Activated CD8-positive, alpha-beta memory T cell treated with anti-CD3 and anti-CD28 coated beads, Interleukin-2, amount 50 U/mL, for 1 hour (primary cell): ENCODE data around the gene NPVF.

Experiments used
- DNase-seq: peaks from one replicate; pipeline ENCODE4 v3.0.0-alpha.2; 2020; ENCODE audit errors: extremely low read depth

The NPVF gene

GRCh38 chr7:25234336-25234735 lies 6.0 kb upstream of the NPVF start:
- DNase-seq: no peak

DNA sequence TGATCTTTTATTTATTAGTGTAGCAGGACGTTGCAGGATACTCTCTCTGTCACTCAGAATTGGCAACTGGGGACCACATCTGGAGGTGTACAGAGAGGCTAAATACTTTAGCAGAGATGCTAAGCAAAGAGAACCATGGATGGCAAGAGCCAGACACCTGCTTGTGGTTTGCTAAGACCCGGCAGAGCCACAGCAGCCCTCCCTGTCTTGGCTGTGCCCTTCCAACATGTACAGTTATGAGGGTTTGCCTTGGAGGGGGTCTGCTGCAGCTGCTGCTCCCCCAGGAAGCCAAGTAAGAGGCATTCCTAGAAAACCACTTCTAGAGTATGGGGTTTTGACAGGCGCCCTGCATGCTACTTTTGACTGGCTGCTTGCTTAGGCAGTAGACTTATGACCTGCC lies 5.1 kb downstream of the NPVF start:
- DNase-seq: no peak

DNA sequence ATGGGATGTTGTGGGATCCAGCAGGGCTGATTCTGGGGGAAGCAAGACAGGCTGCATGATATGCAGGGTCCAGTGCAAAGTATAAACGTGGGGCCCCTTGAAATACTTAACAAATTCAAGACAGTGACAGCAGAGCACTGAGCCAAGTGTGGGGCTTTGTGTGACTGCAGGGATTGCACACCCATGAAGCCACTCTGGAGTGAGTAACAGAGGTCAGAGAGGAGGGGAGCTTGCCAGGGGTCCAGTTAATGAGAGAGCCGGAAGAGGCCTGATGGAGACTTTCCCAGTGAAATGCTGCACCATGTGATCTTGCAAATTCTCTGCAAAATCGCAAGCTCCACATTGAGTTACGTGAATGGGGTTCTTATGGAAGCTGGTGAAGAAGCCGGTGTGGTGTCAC lies 5.6 kb downstream of the NPVF start:
- no peak for DNase-seq

DNA sequence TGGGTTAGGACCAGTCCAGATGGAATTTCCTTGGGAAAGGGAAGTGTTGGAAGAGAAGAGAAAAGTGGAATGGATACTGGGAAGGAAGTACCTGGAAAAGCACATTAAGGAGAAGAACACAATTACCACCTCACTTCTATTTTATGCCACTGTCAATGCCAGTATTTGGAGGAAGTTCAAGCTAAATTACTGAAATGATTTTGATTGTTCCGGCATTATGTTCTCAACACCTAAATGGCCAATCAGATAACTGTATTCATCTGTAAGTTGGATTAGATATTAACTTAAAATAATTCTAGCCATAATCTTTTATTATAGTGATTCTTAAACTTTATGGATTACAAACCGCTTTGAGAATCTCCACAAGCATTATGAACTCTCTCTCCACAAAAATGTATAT lies 7.3 kb downstream of the NPVF start:
- DNase-seq: no peak

GRCh38 chr7:25218191-25218590 lies 10.1 kb downstream of the NPVF start:
- no peak for DNase-seq

DNA sequence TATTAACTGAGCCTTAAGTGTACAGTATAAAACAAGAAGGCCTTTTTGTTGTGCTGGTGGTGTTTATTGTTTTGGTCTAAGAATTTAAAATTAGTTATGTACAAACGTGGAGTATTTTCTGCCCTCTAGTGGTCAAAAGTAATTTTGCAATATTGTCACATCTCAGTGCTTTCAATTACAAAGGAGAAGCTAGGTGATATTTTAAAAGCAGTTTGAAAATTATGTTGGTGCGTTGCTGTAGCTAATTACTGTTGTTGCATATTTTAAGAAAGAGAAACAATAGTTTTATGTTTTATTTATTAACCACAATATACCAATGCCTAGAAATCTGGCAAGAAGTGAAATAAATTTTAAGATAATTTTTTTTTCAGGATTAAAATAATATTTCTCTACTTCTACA lies 11.4 kb downstream of the NPVF start:
- DNase-seq: no peak

DNA sequence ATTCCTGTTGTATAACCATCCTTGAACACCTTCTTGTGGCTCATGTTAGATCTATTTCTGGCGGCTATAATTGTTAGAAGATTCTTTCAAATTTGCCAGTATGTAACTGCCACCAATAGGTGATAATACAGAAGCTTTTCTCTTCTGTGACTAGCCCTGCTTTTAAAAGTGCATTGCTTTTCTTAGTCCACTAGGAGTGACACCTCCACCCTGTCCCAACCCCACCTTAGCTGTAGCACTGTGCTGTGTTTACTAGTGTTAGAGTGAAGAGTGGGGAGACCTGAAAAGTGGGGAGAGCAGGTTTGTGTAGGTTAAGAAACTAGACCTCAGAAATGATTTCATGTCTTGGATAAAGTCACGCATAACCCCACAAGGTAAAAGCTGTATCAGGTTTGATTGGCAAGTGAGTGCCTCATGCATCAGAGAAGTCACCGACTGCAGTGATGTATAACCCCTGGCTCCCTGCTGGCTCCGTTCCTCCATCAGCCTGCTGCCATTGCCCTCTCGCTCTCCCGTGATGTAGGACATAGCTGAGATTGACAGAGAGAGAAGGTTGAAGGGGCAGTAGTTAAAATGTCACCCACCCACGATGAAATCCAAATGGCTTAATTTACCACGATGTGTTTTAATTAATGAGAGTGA lies 12.5 kb downstream of the NPVF start:
- no peak for DNase-seq

DNA sequence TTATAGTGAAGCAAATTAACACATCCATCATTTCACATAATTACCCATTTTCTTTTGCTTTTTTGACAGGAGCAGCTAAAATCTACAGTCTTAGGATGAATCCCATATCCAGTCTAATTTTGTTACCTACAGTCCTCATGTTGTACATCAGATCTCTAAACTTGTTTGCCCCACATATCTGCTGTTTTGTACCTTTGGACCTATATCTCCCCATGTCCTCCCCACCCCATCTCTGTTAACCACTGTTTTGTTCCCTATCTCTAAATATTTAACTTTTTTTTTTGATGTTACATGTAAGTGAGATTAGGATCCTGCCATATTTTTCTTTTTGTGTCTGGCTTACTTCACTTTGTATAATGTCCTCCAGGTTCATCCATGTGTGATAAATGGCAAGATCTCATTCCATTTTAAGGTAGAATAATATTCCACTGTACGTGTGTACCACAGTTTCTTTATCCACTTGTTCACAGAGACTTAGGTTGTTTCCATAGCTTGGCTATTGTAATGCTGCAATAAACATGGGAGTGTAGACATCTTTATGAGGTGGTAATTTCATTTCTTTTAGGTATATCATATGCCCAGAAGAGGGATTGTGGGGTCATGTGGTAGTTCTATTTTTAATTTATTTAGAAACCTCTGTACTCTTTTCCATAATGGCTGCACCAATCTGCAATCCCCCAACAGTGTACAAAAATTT lies 19.6 kb downstream of the NPVF start:
- DNase-seq: no peak

GRCh38 chr7:25207887-25208286 lies 20.4 kb downstream of the NPVF start:
- no peak for DNase-seq

DNA sequence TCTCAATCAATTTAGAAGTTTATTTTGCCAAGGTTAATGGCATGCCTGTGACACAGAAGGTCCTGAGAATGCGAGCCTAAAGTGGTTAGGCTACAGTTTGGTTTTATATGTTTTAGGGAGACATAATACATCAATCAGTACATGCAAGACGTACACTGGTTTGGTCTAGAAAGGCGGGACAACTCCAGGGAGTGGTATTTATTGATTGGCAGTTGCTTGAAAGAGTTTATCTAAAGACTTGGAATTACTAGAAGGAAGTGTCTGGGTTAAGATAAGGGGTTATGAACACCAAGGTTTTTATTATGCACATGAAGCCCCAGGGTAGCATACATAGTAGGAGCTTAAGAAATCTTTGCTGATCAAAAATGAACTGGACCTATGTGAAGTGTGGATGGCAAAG lies 21.5 kb downstream of the NPVF start:
- no peak for DNase-seq

DNA sequence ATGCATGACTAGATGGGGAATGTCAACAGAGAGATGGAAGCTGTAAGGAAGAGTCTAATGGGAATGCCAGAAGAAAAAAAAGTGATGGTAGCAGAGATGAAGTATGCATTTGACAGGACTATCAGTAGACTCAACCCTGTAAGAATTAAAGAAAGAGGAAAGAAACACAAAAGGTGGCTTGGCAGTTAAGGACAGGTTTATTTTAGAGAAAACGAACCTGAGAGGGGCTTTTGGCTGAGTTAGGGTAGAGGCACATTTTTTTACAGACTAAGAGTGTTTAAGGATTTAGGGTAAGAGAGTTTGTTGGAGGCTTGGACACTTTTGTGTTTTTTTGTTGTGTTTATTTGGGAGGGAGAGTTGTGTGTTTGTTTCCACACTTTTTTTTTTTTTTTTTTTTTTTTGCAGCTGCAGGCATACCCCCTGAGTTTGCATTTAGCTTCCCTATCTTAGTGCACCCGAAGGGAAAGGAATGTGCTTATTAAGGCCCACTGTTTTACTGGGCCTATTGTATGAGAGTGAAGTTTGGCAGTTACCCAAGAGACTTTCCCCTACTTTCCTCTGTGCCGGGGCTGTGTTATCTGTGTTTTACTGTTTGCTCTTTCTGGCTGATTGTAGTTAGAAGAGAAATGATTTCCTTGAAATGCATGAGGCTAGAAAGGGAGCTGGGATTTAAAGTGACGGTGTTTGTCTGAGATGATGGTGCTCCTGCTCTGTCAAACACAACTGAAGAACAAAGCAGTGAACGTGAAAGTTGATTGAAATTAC lies 32.0 kb downstream of the NPVF start:
- DNase-seq: no peak

DNA sequence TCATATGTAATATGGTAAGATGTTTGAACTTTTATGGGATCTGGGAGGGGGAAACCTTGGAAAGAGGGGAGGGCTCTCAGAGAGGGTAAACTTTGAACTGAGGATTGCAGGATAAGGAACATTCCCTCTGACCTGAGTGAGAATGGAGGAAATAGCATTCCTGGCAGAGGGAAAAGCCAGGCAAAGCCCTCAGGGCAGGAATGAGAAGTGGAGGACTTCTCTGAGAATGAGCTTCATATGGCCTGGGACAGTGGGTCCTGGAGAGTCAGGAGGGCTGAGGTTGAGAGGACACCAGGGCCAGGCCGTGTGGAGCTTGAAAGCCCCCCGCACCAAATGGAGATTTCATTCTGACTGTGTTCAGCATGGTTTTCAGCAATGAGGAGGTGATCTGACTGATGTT lies 34.2 kb downstream of the NPVF start:
- no peak for DNase-seq

- DNase-seq: no peak
These were observed 36.2 kb downstream of the NPVF start for GRCh38 chr7:25192043-25192442.

- no peak for DNase-seq
These were observed 39.1 kb downstream of the NPVF start for GRCh38 chr7:25189197-25189596.

DNA sequence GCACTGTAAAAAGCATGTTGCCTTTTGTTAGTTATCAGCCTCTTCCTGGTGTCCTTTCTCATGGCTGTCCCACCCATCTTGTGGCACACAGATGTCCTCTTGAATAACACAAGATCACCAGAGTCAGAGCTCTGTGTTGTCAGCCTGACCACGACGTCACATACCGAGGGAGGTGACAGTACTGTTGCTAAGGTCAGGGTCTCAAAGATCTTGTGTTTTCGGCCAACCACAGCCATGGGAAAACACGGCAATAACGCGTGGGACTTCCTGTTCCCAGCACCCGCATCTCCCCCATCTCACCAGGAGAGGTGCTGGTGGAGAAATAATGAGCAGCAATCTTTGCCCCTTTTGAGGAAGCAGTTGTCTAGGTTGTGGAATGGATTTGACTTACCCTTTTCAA lies 40.4 kb downstream of the NPVF start:
- DNase-seq: no peak

- no peak for DNase-seq
These were observed 41.9 kb downstream of the NPVF start for GRCh38 chr7:25186436-25186835.

DNA sequence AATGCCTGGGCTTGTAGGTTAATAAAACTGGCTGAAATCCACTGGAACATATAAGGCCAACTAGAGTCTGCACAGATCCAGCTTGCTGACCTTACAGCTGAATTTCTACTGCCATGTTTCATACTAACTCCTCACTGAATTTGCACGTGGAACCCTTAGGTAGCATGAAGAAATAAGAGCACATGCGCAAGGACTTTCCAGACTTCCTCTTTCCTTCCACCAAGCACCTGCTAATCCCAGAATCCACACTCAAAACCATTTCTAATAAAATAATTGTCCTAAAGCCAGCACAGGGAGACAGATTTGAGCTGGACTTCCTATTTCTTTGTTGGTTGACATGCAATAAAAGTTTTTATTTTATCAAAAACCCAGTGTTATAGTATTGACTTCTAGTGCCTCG lies 46.8 kb downstream of the NPVF start:
- DNase-seq: no peak

- no peak for DNase-seq
These were observed 47.3 kb downstream of the NPVF start for GRCh38 chr7:25180946-25181345.

- no peak for DNase-seq
These were observed 47.7 kb downstream of the NPVF start for GRCh38 chr7:25180592-25180923.

DNA sequence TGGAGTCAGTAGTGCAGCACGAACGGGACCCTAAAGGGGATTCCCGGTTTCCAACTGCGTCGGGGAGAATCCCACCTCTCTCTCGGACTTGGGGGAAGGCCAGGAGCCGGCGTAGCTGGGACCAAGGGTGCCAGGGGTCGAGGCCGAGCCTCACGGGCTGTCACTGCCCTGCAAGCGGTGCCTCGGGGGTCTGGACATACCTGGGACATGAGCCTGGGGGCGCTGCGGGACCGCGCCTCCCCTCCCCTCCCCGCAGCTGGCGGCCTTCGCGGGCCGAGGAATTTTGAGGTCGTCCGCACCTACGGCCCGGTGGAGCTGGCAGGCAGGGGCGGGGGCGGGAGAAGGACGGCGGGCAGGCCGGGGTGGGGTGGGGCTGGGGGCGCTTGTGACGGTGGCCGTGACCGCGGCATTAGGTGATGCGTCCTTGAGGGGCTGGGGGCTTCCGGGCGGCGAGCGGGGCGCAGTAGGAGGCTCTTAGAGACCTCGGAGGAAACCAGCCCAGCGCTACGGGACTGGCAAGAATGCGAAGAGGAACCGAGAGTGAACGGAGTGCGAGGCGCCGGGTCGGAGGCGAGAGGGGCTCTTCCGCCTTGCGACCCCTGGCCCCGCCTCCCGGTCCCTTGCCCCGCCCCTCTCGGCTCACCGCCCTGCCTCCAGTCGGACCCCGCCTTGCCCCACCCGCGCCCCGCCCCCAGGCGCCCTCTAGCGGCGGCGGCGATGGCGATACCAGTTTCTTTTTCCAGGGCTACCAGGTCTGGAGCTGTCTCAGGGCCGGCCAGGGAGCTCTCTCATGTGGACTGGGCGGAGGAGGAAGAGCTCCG lies 48.3 kb downstream of the NPVF start:
- peak; percentile 73 for DNase-seq

DNA sequence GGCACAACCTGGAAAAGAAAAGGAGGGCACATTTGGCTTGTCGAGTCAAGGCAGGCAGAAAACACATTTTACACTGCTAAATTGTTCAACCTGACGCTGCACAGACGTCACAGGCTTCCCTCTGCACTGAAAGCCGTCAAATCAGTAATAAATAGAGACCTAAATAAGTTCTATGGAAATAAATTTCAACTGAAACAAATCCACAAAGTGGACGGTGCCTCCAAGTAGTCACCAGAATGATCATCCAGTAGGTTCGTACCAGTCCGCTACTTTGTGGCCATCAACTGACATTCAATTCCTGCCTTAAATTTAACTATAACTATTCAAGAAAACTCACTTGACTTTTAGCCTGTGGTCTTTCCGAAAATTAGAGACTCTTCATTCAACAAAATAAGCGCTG lies 49.0 kb downstream of the NPVF start:
- DNase-seq: no peak
